HepG2 (cell line): Measurements from ENCODE around the gene ADGRB3. TPM values are rescaled to one million over a fixed set of nuclear protein-coding genes. Genes with fewer than 3 reads are reported as not detected.

Experiments used
- ATAC-seq: fragments of 200-7000 bp; cut with Tn5 transposase; 3 replicates; pipeline ENCODE4 v1.9.1; 2020; ENCODE audit warnings: mild to moderate bottlenecking, moderate library complexity
- BruUV-seq: library from RNA; stranded (reverse); fragments of 400-500 nt; replicated peaks from 2 replicates; lab custom pipeline; 2021; lab: Mats Ljungman, UMichigan
- CTCF ChIA-PET: fragments of 300-600 bp; formaldehyde crosslinking; extraction: SDS; loops from one replicate; lab custom pipeline; 2021; ENCODE audit warnings: low total read pairs, inconsistent platforms, low intra/inter-chr PET ratio; lab: Yijun Ruan, JAX
- POLR2A ChIA-PET: fragments of 350-600 bp; sonication (Branson Sonifier 250); formaldehyde crosslinking; loops from one replicate; lab custom pipeline; 2020; ENCODE audit warnings: antibody characterized with exemption, inconsistent platforms; lab: Yijun Ruan, JAX
- DNase-seq: peaks from one replicate; pipeline ENCODE4 v3.0.0-alpha.2; 2015; ENCODE audit warnings: low spot score
- FAIRE-seq: peaks from 3 replicates; lab custom pipeline; 2011; peaks lifted over from hg19 to GRCh38; lab: Jason Lieb, UNC
- H2AFZ ChIP-seq: one replicate; pipeline ENCODE4 v1.6.1; 2011; ENCODE audit warnings: low read length, inconsistent platforms
- H3K27ac ChIP-seq: fragments of 300-600 bp; 3 replicates; pipeline ENCODE4 v1.8.0; 2011; ENCODE audit warnings: mixed run types, mild to moderate bottlenecking, mixed read lengths, low read length, inconsistent platforms; ENCODE audit not compliant: insufficient read depth; ENCODE audit errors: extremely low read length
- H3K27me3 ChIP-seq, 2 experiments: fragments of 200-600 bp in 1 of 2; 2 replicates in 1 of 2; 3 replicates in 1 of 2; pipeline versions ENCODE4 v1.6.0 to v1.8.0; 2011; ENCODE audit warnings: low read length in 2 of 2, mild to moderate bottlenecking in 2 of 2, moderate library complexity in 2 of 2, inconsistent platforms in 1 of 2; ENCODE audit not compliant: insufficient read depth in 2 of 2, control insufficient read depth in 1 of 2
- H3K36me3 ChIP-seq, 2 experiments: fragments of 200-600 bp in 1 of 2; replicated peaks in 1 of 2; 2 replicates in 1 of 2; 3 replicates in 1 of 2; pipeline versions ENCODE4 v1.5.1 to v1.8.0; 2011; ENCODE audit warnings: low read length in 2 of 2, inconsistent platforms in 1 of 2; ENCODE audit not compliant: insufficient read depth in 2 of 2, control insufficient read depth in 1 of 2
- H3K4me1 ChIP-seq: 2 replicates; pipeline ENCODE4 v1.5.1; 2012; ENCODE audit warnings: low read length, inconsistent platforms; ENCODE audit not compliant: insufficient read depth
- H3K4me2 ChIP-seq: 2 replicates; pipeline ENCODE4 v1.6.0; 2011; ENCODE audit warnings: low read depth, low read length, inconsistent platforms
- H3K4me3 ChIP-seq, 3 experiments: fragments of 200-600 bp in 1 of 3; sonication (generic), shearing (Covaris generic) in 1 of 3; replicated peaks in 1 of 3; 2 replicates each; pipeline ENCODE4 v1.5.1; 2011 to 2016; ENCODE audit warnings: low read length in 3 of 3, inconsistent platforms in 2 of 3, low read depth in 2 of 3, mild to moderate bottlenecking in 2 of 3, control low read depth in 1 of 3, mixed read lengths in 1 of 3; ENCODE audit not compliant: insufficient read depth in 1 of 3
- H3K79me2 ChIP-seq: one replicate; pipeline ENCODE4 v1.6.1; 2011; ENCODE audit warnings: low read length, inconsistent platforms; ENCODE audit not compliant: insufficient read depth
- H3K9ac ChIP-seq: 2 replicates; pipeline ENCODE4 v1.6.0; 2011; ENCODE audit warnings: mild to moderate bottlenecking, low read depth, low read length, inconsistent platforms; ENCODE audit not compliant: insufficient read depth
- H3K9me3 ChIP-seq: 2 replicates; pipeline ENCODE4 v1.5.1; 2012; ENCODE audit warnings: mild to moderate bottlenecking, low read length
- H4K20me1 ChIP-seq: 2 replicates; pipeline ENCODE4 v1.6.0; 2011; ENCODE audit warnings: inconsistent platforms, mild to moderate bottlenecking, low read length, moderate library complexity; ENCODE audit not compliant: insufficient read depth
- HHEX ChIP-seq: IDR thresholded peaks from 2 replicates; pipeline ENCODE4 v1.6.1; 2016; ENCODE audit warnings: control low read depth
- HOXD1 ChIP-seq: sonication (generic); formaldehyde crosslinking; IDR thresholded peaks from 2 replicates; pipeline ENCODE4 v1.5.0; 2020; ENCODE audit warnings: missing genetic modification reagents
- KDM3A ChIP-seq: IDR thresholded peaks from 2 replicates; pipeline ENCODE4 v1.6.1; 2018; ENCODE audit warnings: low read depth, missing compliant biosample characterization
- MED13 ChIP-seq: sonication (generic); formaldehyde crosslinking; IDR thresholded peaks from 2 replicates; pipeline ENCODE4 v1.5.0; 2020; ENCODE audit warnings: missing genetic modification reagents
- RXRB ChIP-seq: IDR thresholded peaks from 2 replicates; pipeline ENCODE4 v1.6.1; 2016; ENCODE audit warnings: borderline replicate concordance, missing genetic modification reagents, missing compliant biosample characterization
- STAT6 ChIP-seq: sonication (generic); formaldehyde crosslinking; IDR thresholded peaks from 2 replicates; pipeline ENCODE4 v1.4.0; 2020; ENCODE audit warnings: missing genetic modification reagents, mild to moderate bottlenecking, borderline replicate concordance
- ZFP36L1 ChIP-seq: sonication (generic); formaldehyde crosslinking; IDR thresholded peaks from 2 replicates; pipeline ENCODE4 v1.8.0; 2022; ENCODE audit warnings: mild to moderate bottlenecking, missing genetic modification reagents, moderate library complexity
- ZNF879 ChIP-seq: sonication (generic); formaldehyde crosslinking; IDR thresholded peaks from 2 replicates; pipeline ENCODE4 v1.8.1; 2023; ENCODE audit warnings: missing genetic modification reagents
- WGBS: methylation state at CpG from one replicate; pipeline ENCODE4 v1.1.6; 2017; ENCODE audit warnings: low lambda C conversion rate; 5-methylcytosine and 5-hydroxymethylcytosine counted together
- in situ Hi-C: cut with HindIII; loops from 2 replicates; pipeline ENCODE4 v1.10.0; 2017; ENCODE audit warnings: low pct_unique_long_range_greater_than_20kb; ENCODE audit not compliant: extremely low pct_ligation_motif_present
- intact Hi-C: fragments of 100-400 bp; cut with micrococcal nuclease; formaldehyde crosslinking; loops from one replicate; pipeline ENCODE4 v1.10.0; 2022; ENCODE audit not compliant: unreplicated experiment
- polyA plus RNA-seq, 8 experiments: library from polyadenylated mRNA; depleted of rRNA in 3 of 8; stranded (reverse) in 7 of 8; unstranded in 1 of 8; fragments of >200 nt; fragmentation: Illumina TruSeq in 4 of 8; extraction: Trizol in 4 of 8; gene quantifications; 2 replicates each; pipeline versions ENCODE4 v1.2.1 to v1.2.3, GENCODE V29; 2011 to 2016; ENCODE audit warnings: low read depth in 4 of 8, missing spikeins in 1 of 8, mixed read lengths in 1 of 8; ENCODE audit not compliant: insufficient read depth in 1 of 8
- total RNA-seq, 5 experiments: library from RNA; depleted of rRNA; stranded (reverse); fragments of >200 nt; fragmentation: Illumina TruSeq; extraction: Trizol; gene quantifications; 2 replicates each; pipeline ENCODE4 v1.2.3, GENCODE V29; 2016; ENCODE audit warnings: low read depth in 1 of 5
- TF ChIP-seq, protein P1 (sequence below): sonication (generic); formaldehyde crosslinking; IDR thresholded peaks from 2 replicates; pipeline ENCODE4 v1.8.1; 2023; ENCODE audit warnings: mild to moderate bottlenecking, missing genetic modification reagents, borderline replicate concordance
- TF ChIP-seq, protein P2 (sequence below): sonication (generic); formaldehyde crosslinking; IDR thresholded peaks from one replicate; pipeline ENCODE4 v1.5.1; 2020; ENCODE audit warnings: mild to moderate bottlenecking, missing genetic modification reagents; ENCODE audit errors: not compliant biosample characterization

ADGRB3 gene
- total and polyA plus RNA-seq, 2 of the 13 experiments (the other 11 are each of a cell fraction or from before 2014, with no cell fraction given) = not detected

GRCh38 chr6:69314531-69314930, 679.4 kb downstream of the ADGRB3 start:
- Histone ChIP-seq H3K27ac (no peak overlapping the region), H3K4me2 (no peak overlapping the region), H3K9me3 (no peaks in the 10 kb centered on the region), H3K4me1 (no peaks in the 10 kb centered on the region), H4K20me1 (no peaks in the 10 kb centered on the region), H2AFZ (no peak overlapping the region), H3K9ac (no peak overlapping the region), H3K79me2 (no peaks in the 10 kb centered on the region), H3K27me3 (no peaks in the 10 kb centered on the region), H3K36me3 (no peaks in the 10 kb centered on the region), H3K4me3 (no peak overlapping the region)
- no peak for ATAC-seq
- POLR2A ChIA-PET = no interaction called here
- in situ Hi-C loops = no loop called here
- DNase-seq = no peak
- FAIRE-seq = no peak
- TF ChIP-seq MED13 (no peak), STAT6 (no peak), HHEX (no peak), RXRB (CRISPR knock-in tag) (no peak), HOXD1 (CRISPR knock-in tag) (no peak), KDM3A (no peak)
- TF ChIP-seq, protein P1, sequence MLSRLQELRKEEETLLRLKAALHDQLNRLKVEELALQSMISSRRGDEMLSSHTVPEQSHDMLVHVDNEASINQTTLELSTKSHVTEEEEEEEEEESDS = no peak
- intact Hi-C loops = no loop called here
- CTCF ChIA-PET = no interaction called here
- no TSS peak for BruUV-seq

- Histone ChIP-seq H3K27me3 (no peaks in the 10 kb centered on the region), H3K9ac (no peak overlapping the region), H3K4me3 (no peak overlapping the region), H3K4me1 (no peaks in the 10 kb centered on the region), H3K4me2 (no peak overlapping the region), H4K20me1 (no peaks in the 10 kb centered on the region), H3K79me2 (no peaks in the 10 kb centered on the region), H2AFZ (no peak overlapping the region), H3K27ac (no peak overlapping the region), H3K9me3 (no peaks in the 10 kb centered on the region), H3K36me3 (no peaks in the 10 kb centered on the region)
- no TSS peak for BruUV-seq
- in situ Hi-C loops (no loop called here), intact Hi-C loops (no loop called here)
- DNase-seq (no peak), FAIRE-seq (no peak), ATAC-seq (no peak)
- TF ChIP-seq ZNF879 (CRISPR knock-in tag) (no peak), ZFP36L1 (CRISPR knock-in tag) (no peak)
- TF ChIP-seq, protein P2, sequence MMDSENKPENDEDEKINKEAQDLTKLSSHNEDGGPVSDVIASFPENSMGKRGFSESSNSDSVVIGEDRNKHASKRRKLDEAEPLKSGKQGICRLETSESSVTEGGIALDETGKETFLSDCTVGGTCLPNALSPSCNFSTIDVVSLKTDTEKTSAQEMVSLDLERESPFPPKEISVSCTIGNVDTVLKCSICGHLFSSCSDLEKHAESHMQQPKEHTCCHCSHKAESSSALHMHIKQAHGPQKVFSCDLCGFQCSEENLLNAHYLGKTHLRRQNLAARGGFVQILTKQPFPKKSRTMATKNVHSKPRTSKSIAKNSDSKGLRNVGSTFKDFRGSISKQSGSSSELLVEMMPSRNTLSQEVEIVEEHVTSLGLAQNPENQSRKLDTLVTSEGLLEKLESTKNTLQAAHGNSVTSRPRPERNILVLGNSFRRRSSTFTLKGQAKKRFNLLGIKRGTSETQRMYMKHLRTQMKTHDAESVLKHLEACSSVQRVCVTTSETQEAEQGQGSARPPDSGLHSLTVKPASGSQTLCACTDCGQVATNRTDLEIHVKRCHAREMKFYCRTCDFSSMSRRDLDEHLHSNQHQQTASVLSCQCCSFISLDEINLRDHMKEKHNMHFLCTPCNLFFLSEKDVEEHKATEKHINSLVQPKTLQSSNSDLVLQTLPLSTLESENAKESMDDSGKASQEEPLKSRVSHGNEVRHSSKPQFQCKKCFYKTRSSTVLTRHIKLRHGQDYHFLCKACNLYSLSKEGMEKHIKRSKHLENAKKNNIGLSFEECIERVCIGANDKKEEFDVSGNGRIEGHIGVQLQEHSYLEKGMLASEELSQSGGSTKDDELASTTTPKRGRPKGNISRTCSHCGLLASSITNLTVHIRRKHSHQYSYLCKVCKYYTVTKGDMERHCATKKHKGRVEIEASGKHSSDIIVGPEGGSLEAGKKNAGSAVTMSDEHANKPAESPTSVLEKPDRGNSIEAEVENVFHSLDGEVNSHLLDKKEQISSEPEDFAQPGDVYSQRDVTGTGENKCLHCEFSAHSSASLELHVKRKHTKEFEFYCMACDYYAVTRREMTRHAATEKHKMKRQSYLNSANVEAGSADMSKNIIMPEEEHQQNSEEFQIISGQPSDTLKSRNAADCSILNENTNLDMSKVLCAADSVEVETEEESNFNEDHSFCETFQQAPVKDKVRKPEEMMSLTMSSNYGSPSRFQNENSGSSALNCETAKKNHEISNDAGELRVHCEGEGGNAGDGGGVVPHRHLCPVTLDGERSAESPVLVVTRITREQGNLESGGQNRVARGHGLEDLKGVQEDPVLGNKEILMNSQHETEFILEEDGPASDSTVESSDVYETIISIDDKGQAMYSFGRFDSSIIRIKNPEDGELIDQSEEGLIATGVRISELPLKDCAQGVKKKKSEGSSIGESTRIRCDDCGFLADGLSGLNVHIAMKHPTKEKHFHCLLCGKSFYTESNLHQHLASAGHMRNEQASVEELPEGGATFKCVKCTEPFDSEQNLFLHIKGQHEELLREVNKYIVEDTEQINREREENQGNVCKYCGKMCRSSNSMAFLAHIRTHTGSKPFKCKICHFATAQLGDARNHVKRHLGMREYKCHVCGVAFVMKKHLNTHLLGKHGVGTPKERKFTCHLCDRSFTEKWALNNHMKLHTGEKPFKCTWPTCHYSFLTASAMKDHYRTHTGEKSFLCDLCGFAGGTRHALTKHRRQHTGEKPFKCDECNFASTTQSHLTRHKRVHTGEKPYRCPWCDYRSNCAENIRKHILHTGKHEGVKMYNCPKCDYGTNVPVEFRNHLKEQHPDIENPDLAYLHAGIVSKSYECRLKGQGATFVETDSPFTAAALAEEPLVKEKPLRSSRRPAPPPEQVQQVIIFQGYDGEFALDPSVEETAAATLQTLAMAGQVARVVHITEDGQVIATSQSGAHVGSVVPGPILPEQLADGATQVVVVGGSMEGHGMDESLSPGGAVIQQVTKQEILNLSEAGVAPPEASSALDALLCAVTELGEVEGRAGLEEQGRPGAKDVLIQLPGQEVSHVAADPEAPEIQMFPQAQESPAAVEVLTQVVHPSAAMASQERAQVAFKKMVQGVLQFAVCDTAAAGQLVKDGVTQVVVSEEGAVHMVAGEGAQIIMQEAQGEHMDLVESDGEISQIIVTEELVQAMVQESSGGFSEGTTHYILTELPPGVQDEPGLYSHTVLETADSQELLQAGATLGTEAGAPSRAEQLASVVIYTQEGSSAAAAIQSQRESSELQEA = no peak
- ChIA-PET POLR2A (no interaction called here), CTCF (no interaction called here)
- WGBS = 0% methylated on average over 2 of the region's 2 CpGs
Observed at GRCh38 chr6:69331886-69332285, 696.8 kb downstream of the ADGRB3 start.
